Astrocyte of the hippocampus (primary cell): ENCODE data around the gene NARS2.
A peak's percentile ranks its signal among the peaks of the same experiment; 100 is the strongest.
"Not testable (repeated sequence)": the region's sequence is repeated elsewhere in the genome, so short reads cannot be mapped to it uniquely, and the experiment has no call there.

ENCODE experiments used
- DNase-seq: peaks from one replicate; pipeline ENCODE4 v3.0.0; 2011; ENCODE audit warnings: low read depth, low spot score

The NARS2 gene

DNA sequence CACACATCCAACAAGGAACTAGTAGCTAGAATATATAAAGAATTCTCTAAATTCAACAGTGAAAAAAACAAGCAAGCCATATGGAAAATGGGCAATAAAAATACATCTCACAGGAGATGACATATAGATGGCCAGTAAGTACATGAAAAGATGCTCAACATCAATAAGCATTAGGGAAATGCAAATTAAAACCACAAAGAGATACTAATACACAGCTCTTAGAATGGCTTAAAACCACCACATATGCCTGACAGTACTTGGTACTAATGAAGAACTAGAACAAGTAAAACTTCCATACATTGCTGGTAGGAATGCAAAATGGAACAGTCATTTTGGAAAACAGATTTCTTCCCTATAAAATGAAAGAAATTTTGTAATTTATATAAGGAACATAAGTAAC lies 85.5 kb downstream of the NARS2 start:
- DNase-seq = no peak

DNA sequence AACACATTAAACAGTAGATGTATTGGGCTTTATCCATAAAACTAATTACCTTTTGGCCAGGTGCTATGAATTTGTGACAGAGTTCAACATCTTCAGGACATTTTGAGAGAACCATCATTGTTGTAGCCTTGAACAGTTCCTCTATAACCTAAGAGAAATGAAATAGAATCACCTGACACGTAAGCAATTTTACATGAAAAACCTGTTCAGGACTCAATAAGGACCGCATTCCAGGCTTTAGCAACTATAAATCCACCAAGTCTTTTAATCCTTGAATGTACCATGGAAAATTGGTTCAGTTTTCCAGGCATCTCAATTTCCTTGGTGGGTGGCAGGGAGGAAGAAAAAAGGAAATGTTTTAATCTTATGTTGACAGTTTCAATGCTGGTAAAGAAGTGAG lies 96.1 kb downstream of the NARS2 start:
- no peak for DNase-seq

DNA sequence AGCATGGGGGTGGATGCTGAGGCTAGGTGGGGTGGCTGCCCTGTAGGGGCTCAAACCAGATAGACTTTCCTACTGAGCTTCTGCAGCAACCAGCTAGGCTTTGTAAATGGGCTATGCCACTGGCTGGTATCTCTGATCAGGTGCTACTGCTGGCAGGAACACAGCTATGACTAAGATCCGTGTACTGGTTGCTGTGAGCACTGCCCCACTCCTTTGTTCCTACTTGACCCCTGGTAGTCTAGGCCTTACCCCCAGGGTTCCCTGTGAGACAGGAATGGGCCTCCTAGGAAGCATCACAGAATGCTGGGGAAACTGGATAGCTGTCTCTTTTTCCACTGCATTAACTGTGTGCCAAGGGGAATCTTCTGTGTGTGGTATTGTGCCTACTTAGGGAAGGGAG lies 98.6 kb downstream of the NARS2 start:
- peak; percentile 14 for DNase-seq

DNA sequence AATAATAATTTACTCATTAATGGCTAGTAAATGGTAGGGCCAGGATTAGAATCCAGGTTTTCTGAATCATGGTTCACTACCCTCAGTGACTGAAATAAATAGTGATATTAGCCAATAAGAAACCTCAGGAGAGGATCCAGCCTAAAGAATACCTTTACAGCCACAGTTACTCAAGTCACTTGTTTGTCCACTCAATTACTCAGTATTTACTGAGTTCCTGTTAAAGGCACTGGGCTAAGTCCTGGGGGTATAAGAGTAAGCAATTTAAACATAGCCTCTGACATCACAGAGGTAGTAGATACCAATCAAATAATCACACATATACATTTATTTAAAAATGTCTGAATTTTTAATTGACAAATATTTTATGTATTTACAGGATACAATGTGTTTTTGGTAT lies 100.2 kb downstream of the NARS2 start:
- DNase-seq = no peak

DNA sequence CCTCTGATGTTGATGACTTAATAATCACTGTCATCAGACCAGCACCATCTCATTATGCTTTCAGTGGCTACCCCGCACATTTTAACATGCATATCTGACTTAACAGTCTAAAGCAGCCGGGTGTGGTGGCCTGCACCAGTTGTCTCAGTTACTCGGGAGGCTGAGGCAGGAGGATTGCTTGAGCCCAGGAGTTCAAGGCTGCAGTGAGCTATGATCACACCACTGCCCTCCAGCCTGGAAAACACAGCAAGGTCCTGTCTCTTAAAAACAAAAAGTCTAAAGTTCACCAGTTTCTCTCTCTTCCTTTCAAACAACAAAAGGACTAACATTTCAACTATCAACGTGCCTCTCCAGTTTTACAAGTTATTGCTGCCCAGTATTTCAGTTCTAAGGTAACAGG lies 101.8 kb downstream of the NARS2 start:
- no peak for DNase-seq

DNA sequence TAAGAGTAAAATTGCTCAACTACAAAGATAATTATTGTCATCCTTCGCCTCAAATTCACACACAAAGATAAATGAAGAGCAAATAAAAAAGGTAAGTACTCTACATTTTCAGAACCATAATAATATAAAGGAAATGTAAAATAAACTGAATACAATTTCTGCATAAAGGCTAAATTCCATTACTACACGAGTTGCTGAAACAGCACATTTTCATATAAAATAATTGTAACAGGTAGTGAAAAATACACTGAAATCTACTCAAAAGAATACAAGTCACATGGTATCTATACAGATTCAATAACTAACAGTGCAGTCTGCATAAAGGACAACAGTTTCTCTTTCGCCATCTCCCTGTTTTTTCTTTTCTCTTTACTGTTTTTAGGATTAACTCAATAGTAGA lies 102.3 kb downstream of the NARS2 start:
- no peak for DNase-seq

DNA sequence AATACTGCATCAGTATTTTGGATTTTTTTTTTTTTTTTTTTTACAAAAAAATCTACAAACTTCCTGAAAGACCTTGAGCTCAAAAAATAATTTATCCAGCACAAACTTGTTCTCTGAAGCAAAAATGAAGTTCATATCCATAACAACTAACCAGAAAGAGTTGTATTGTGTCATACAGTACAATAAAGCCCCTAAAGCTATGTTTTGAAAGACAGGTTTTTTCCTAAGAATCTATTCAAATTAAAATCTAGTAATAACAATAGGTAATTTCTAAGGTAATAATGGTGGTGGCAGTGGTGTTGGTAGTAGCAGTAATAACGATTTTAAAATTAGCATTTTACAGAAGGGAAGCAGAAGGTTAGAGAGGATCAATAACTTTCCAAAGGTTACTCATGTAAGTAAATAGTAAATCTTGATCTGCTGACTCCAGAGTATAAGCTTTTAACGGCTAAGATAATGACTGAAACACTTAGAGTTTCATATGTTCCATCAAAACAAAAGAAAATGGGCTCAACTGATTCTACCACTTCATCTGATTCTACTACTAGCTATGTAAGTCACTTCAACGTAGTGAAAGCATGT lies 103.7 kb downstream of the NARS2 start:
- no peak for DNase-seq

DNA sequence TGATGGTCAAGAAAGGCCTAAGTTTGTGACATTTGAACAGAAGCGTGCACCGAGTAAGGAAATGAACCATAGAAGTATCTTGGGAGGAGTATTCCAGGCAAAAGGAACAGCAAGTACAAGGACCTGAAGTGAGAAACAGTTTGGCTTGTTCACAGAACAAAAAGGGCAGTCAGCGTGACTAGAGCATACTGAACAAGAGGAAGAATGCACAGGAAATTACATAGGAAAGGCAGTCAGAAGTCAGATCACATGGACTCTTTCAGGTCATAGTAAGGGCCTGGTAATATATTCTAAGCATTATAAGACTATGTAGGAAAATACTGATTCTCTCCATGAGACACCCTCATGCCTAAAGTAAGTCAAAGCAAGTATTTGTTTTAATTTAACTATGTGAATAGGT lies 104.8 kb downstream of the NARS2 start:
- no peak for DNase-seq

DNA sequence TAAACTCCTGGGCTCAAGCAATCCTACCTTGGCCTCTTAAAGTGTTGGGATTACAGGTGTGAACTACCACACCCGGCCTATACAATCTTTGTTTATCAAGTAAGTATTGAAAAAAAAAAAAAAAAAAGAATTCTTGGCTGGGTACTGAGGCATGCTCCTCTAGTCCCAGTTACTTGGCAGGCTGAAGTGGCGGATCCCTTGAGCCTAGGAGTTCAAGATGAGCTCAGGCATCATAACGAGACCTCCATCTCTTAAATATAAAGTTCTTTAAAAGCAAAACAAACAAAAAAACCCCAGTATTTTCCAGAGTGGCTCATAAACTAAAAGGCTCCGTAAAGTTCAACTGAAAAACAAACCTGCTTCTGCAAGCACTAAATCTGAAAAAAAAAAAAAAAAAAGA lies 106.7 kb downstream of the NARS2 start:
- no peak for DNase-seq

DNA sequence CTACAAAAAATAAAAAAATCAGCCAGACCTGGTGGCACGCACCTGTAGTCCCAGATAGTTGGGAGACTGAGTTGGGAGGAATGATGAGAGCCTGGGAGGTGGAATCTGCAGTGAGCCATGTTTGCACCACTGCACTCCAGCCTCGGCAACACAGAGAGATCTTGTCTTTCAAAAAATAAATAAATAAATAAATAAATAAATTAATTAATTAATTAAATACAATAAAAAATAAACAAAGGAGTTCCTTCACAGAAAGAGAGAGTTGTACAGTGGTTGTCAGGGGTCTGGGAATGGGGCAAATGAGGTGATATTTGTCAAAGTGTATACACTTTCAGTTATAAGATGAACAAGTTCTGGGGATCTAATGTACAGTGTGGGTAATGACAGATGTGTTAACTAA lies 107.3 kb downstream of the NARS2 start:
- no peak for DNase-seq

DNA sequence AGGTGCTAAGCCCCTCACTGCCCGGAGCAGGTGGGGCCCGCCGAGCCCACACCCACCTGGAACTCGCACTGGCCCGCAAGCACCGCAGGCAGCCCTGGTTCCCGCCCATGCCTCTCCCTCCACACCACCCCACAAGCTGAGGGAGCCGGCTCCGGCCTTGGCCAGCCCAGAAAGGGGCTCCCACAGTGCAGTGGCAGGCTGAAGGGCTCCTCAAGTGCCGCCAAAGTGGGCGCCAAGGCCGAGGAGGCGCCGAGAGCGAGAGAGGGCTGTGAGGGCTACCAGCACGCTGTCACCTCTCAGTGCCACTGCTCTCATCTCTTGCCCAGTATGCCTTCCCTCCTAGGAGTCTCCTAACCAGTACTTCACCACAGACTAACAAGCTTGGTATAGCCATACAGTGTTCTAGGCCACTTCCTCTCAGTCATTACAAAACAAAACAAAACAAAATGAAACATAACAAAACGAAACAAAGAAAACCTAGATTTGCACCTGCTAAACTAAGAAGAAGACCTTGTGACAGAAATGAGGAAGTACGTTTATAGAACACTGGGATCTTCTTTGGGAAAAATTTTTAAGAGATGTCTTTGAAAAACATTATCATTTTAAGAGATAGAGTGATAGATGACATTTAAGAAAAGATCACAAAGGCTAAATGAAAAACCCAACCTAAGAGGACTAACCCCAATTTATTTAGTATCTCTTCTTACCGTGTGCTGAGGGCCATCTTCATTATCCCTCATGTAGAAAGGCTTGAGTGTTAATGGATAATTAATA lies 109.3 kb downstream of the NARS2 start:
- no peak for DNase-seq

DNA sequence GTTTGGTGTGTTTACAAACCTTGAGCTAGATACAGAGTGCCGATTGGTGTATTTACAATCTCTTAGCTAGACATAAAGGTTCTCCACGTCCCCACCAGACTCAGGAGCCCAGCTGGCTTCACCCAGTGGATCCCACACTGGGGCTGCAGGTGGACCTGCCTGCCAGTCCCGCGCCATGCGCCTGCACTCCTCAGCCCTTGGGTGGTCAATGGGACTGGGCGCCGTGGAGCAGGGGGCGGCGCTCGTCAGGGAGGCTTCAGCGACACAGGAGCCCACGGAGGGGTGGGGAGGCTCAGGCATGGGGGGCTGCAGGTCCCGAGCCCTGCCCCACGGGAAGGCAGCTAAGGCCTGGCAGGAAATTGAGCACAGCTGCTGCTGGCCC lies 109.9 kb downstream of the NARS2 start:
- DNase-seq = not testable (repeated sequence)

DNA sequence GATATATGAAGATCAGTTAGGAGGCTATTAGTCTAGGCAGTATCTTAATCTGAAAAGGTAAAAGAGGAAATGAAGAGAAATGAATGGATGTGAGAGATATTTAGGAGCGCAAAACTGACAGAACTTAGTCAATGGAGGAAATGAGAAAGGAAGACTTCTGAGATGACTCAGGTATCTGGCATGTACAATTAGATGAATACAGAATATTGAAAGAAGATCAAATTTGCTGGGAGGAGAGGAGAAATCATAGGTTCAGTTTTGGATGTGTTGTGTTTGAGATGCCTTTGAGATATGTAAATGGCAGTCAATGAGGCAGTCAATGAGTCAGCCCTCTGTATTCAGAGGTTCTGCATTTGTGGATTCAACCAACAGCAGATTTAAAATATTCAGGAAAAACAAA lies 114.2 kb downstream of the NARS2 start:
- DNase-seq = peak; percentile 41

DNA sequence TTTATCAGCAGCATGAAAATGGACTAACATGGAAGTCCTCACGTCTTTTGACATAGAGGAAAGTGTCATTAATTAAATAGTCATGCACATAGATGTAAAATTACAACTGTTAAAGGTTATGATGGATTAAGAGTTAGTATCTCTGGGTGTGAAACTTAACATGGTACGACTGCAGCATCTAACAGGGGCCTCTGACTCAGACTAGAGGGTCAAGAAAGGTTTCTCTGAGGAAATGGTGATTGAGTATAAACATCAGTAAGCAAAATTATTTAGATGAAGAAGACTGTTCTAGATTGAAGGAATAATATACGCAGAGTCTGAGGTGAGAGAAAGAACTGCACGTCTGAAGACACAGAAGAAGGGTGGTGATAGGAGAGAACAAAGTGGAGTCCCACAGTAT lies 114.9 kb downstream of the NARS2 start:
- no peak for DNase-seq

DNA sequence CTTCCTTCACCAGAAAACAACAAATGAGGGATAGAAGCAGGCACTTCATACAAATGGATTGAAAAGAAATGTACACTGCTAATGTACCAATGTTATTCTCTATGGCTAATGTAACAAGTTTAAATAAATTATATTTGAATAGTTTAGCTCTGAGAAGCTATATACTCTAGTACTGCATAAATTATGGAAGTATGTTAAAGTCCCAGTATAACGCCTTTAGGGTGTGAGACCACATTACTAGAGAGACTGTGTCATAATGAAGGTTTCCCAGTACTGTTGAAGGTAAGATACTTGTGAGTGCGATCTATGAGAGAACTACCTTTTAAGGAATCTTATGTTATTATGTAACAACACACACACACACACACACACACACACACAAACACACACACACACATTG lies 117.2 kb downstream of the NARS2 start:
- no peak for DNase-seq

DNA sequence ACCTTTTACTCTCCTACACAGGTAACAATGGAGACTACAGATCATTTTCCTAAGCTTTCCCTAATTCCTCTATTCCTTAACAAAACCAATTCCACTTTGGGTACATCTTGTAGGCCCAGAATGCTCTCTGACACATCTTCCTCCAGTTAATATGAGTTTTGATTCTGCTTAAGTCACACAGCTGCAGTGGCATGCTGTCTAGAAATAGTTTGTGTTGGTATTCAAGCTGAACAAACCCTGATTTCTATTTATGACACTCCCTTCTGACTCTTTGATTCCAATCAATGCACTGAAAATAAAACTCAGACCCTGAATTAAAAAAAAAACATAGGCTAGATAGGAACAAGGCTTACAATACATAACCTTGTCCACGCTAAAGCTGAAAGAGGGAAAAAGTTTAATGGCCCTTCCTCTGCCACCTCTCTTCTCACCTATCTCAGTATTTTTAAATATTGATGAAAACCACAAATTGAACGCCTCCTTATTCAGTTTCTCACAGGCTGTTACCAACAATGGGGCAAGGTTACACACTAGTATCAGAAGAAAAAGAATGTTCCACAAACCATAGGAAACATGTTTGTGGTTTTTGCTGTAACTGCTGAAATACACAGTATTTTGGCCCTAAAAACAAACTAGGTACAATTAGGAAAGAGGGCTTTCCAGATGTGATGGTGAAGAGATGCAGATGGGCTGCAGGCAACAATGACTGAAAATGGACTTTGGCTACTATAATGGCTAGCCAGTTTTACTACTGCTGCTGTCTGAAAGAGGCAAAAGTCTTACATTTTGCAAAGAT lies 121.3 kb downstream of the NARS2 start:
- DNase-seq = peak; percentile 54

DNA sequence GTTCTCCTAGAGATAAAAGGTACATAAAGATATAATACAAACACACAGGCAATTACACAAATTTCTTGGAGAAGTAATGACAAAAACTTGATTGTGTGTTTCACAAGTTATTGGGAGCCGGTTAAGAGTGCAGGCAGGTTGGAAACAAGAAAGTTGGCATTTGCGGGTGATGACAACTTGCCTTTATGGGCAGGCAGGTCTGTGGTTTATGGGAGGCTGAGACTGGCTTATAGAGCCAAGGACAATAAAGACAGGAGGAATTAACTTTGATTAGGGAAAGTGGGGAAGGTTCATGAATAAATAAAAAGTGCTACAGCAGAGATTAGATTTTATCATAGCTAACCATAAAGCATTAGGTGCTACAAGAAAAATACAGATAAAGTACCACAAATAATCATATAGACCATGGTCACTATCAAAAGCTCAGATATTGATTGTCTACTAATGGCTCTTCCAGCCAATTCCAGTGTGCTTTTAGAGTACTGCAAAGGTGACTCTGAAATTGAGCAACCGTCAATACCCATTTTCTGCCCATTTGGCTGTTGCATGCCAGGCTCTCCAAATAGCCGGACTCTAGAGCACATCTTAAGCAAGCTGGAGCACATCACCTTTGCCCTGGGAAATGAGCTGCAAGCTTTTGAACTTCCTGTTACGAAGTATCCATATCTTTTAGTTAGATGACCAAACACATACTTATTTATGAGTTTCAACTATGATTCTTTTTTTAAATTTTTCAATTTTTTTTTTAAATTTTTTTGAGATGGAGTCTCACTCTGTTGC lies 123.1 kb downstream of the NARS2 start:
- DNase-seq = peak; percentile 16

DNA sequence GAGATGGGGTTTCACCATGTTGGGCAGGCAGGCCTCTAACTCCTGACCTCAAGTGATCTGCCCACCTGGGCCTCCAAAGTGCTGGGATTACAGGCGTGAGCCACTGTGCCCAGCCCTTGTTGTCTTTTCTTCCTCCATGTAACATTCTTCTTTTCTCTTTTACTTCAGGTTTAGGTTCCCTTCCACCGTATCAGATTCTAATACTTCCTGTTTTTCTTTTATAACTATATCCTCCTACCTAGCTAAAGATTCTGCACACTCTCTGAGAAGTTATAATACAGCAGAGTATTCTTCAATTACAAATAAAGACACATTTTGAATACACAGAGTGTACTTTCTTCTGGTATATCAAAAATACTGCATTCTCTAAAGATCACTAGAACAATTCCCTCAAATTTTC lies 123.8 kb downstream of the NARS2 start:
- DNase-seq = no peak

DNA sequence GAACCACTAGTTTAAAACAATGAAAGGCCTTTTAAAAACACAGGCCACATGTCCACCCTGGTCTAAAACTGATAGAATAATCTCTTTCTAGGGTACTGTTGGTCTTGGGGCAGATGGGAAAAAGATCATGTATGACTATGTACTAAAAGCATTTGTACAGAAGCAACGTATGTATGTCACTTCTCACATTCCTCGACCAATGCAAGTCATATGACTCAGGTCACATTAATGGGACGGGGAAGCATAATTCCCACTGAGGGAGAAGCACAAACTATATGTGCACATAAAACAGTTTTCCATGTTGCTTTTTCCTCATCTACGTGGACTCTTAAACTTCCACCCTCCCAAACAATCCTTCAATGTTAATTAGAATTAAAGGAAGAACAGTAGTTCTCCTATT lies 124.8 kb downstream of the NARS2 start:
- no peak for DNase-seq

DNA sequence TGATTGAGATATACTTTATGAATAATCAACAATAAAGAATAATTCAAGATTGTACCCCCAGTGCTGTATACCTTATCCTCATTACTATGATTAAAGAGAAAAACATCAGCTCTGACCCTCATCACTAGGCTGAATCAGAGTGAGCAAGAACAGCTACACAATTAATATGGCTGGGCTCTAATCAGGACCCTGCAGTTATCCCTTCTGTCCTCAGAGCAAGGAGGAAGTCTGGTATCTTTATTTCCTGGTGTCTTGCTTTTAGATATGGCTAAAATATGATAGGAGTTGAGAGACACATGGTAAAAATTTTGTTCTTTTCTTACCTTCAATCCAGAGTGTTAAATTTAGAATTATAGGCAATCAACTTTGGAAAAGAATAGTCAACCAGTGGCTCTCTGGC lies 128.5 kb downstream of the NARS2 start:
- DNase-seq = no peak

DNA sequence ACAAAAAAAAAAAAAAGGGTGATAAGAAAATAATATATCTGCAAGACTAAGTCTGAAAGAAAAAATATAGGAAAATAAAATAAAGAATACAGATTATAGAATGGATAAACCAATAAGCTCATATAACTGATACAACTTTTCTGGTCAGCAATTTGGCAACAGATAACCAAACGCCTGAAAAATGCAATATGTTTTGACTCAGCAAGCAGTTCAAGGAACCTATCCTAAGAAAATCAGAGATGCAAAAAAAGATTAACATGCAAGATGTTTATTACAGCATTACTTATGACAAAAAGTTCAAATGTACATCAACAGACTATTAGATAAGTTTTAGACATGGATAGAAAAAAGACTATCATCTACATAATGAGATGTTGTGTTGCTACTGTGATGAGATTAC lies 129.9 kb downstream of the NARS2 start:
- DNase-seq = no peak

DNA sequence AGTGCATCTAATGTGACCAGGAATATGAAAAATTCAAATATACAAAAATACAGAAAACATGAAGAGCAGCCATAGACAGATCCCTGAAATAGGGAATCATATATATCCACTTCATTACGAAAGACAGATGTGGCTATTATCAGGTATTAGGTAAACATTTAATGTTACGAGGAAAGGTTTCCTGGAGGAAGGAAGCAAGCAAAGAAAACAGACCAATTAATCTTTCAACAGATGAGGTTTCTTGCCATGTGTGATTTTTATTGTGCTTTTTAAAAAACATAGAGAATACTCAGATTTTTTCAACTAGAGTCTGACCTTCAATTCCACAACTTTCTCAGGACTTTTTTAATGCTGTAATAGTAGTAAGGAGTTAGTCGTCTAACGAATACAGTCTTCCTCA lies 132.7 kb downstream of the NARS2 start:
- no peak for DNase-seq
